ENCODE data around the gene FAM187B.

GRCh38 chr19:35256566-35256965, 28.0 kb upstream of the FAM187B start:
- TF ChIP-seq GATA2 (IDR thresholded peaks at IDR 0.05; ENCODE audit: low read depth, low read length) = no peak
- TF ChIP-seq GATA3 (IDR thresholded peaks at IDR 0.05; ENCODE audit: low read depth, low read length) = no peak
